Caco-2 (cell line): ENCODE measurements around the gene TMEM106A. TPM values are rescaled to one million over a fixed set of nuclear protein-coding genes. Genes with fewer than 3 reads are reported as not detected.

Source experiments
- BruUV-seq: library from RNA; stranded (reverse); fragments of 400-500 nt; replicated peaks from 2 replicates; lab custom pipeline; 2021; lab: Mats Ljungman, UMichigan
- CTCF ChIA-PET: fragments of 300-600 bp; sonication (Branson Sonifier 250); formaldehyde crosslinking; loops from one replicate; lab custom pipeline; 2022; ENCODE audit warnings: antibody characterized with exemption; lab: Charles Lee
- POLR2A ChIA-PET: fragments of 300-600 bp; sonication (Branson Sonifier 250); formaldehyde crosslinking; loops from one replicate; lab custom pipeline; 2022; ENCODE audit warnings: antibody characterized with exemption; lab: Charles Lee
- DNase-seq, 2 experiments: peaks; one replicate each; pipeline versions ENCODE4 v3.0.0 to v3.0.0-alpha.2; 2020 to 2022
- H3K27me3 ChIP-seq: replicated peaks from 2 replicates; pipeline ENCODE4 v1.6.0; 2011; ENCODE audit warnings: low read length; ENCODE audit not compliant: control insufficient read depth, insufficient read depth
- H3K36me3 ChIP-seq: 2 replicates; pipeline ENCODE4 v1.5.1; 2011; ENCODE audit warnings: low read length; ENCODE audit not compliant: control insufficient read depth, insufficient read depth
- H3K4me1 ChIP-seq: fragments of 250-450 bp; sonication (Bioruptor Pico); 2 replicates; pipeline ENCODE4 v1.5.1; 2020; ENCODE audit warnings: mild to moderate bottlenecking
- H3K4me3 ChIP-seq: 2 replicates; pipeline ENCODE4 v1.5.1; 2011; ENCODE audit warnings: low read depth, mild to moderate bottlenecking, control low read depth, low read length
- H3K9me3 ChIP-seq: fragments of 250-450 bp; sonication (Bioruptor Pico); 2 replicates; pipeline ENCODE4 v1.5.1; 2020; ENCODE audit warnings: mild to moderate bottlenecking, moderate library complexity
- H3K27ac Mint-ChIP-seq: one replicate; pipeline ENCODE4 v1.8.0; 2022; ENCODE audit warnings: mixed read lengths; ENCODE audit not compliant: unreplicated experiment
- H3K27me3 Mint-ChIP-seq: one replicate; pipeline ENCODE4 v1.8.0; 2022; ENCODE audit warnings: mixed read lengths; ENCODE audit not compliant: insufficient read depth, unreplicated experiment
- H3K36me3 Mint-ChIP-seq: one replicate; pipeline ENCODE4 v1.8.0; 2022; ENCODE audit warnings: mild to moderate bottlenecking, mixed read lengths; ENCODE audit not compliant: insufficient read depth, unreplicated experiment
- H3K4me1 Mint-ChIP-seq: one replicate; pipeline ENCODE4 v1.8.0; 2022; ENCODE audit warnings: low read depth, mixed read lengths; ENCODE audit not compliant: unreplicated experiment
- H3K4me3 Mint-ChIP-seq: one replicate; pipeline ENCODE4 v1.8.0; 2022; ENCODE audit warnings: mild to moderate bottlenecking, moderate library complexity, mixed read lengths; ENCODE audit not compliant: unreplicated experiment
- H3K9me3 Mint-ChIP-seq: one replicate; pipeline ENCODE4 v1.8.0; 2022; ENCODE audit warnings: mixed read lengths; ENCODE audit not compliant: unreplicated experiment
- CTCF ChIP-seq, 2 experiments: fragments of 200-600 bp in 1 of 2; IDR thresholded peaks; 1 replicate in 1 of 2; 2 replicates in 1 of 2; pipeline versions ENCODE4 v1.5.1 to v1.8.0; 2011 to 2022; ENCODE audit warnings: antibody characterized with exemption in 1 of 2, control low read depth in 1 of 2, inconsistent platforms in 1 of 2, low read depth in 1 of 2, low read length in 1 of 2, mild to moderate bottlenecking in 1 of 2, moderate library complexity in 1 of 2; ENCODE audit not compliant: insufficient read depth in 1 of 2, severe bottlenecking in 1 of 2, unreplicated experiment in 1 of 2
- intact Hi-C: fragments of 100-400 bp; cut with micrococcal nuclease; formaldehyde crosslinking; loops from one replicate; pipeline ENCODE4 v1.10.0; 2022; ENCODE audit not compliant: unreplicated experiment
- total RNA-seq: library from RNA; stranded (reverse); gene quantifications from 2 replicates; pipeline ENCODE4 v1.2.3, GENCODE V29; 2022

The TMEM106A gene
- total RNA-seq, 1 experiment from 2014 or later: 8.0 TPM

GRCh38 chr17:43171586-43172487 is 39.8 kb upstream of the TMEM106A start:
- peak in 1 of 2 experiments; percentile 59 for TF ChIP-seq CTCF (IDR thresholded peaks at IDR 0.05; ENCODE audit: insufficient read depth in 1 of 2, low read depth in 1 of 2, low read length in 1 of 2, severe bottlenecking in 1 of 2, unreplicated experiment in 1 of 2)
- intact Hi-C loops: loop anchor here (1.0 to 5.0 kb wide), 2 partner anchors 40 to 190 kb away; no protein-coding TSS in a partner anchor
- no peaks in the 10 kb centered on the region for H3K9me3 ChIP-seq
- H3K4me3 ChIP-seq: peak overlapping the region; percentile 59
- H3K36me3 Mint-ChIP-seq: peaks cover 22% of the 10 kb centered on the region
- ChIA-PET CTCF (interaction anchor here (0.6 to 1.9 kb wide), 3 partner anchors 40 to 144 kb away, joined by 5 to 10 read pairs (median 5); partner anchors contain the start of gene TMEM106A), POLR2A (interaction anchor here (0.6 to 2.1 kb wide), 9 partner anchors 19 to 190 kb away, joined by 3 to 26 read pairs (median 5); partner anchors contain the start of genes BRCA1 and TMEM106A)
- TSS peak; percentile 79 for BruUV-seq
- no peak overlapping the region for H3K27ac Mint-ChIP-seq
- peaks cover 46% of the 10 kb centered on the region for H3K4me1 ChIP-seq
- no peak overlapping the region for H3K4me3 Mint-ChIP-seq
- no peaks in the 10 kb centered on the region for H3K27me3 ChIP-seq
- no peaks in the 10 kb centered on the region for H3K36me3 ChIP-seq
- no peaks in the 10 kb centered on the region for H3K9me3 Mint-ChIP-seq
- DNase-seq: peak in 1 of 2 experiments; percentile 53
- peaks cover 31% of the 10 kb centered on the region for H3K4me1 Mint-ChIP-seq
- no peaks in the 10 kb centered on the region for H3K27me3 Mint-ChIP-seq

- H3K36me3 Mint-ChIP-seq: peaks cover 34% of the 10 kb centered on the region
- H3K4me1 Mint-ChIP-seq: peaks cover 25% of the 10 kb centered on the region
- Histone ChIP-seq H3K27me3 (no peaks in the 10 kb centered on the region), H3K4me3 (no peak overlapping the region), H3K36me3 (no peaks in the 10 kb centered on the region), H3K9me3 (no peaks in the 10 kb centered on the region), H3K4me1 (peaks cover 35% of the 10 kb centered on the region)
- no peak for TF ChIP-seq CTCF (IDR thresholded peaks at IDR 0.05; ENCODE audit: insufficient read depth in 1 of 2, low read depth in 1 of 2, low read length in 1 of 2, severe bottlenecking in 1 of 2, unreplicated experiment in 1 of 2)
- H3K27ac Mint-ChIP-seq: peak overlapping the region; percentile 42
- ChIA-PET CTCF (no interaction called here), POLR2A (interaction anchor here (0.6 to 1.3 kb wide), 2 partner anchors 140 to 152 kb away, joined by 3 to 5 read pairs; no protein-coding TSS in a partner anchor)
- no peaks in the 10 kb centered on the region for H3K27me3 Mint-ChIP-seq
- BruUV-seq: no TSS peak
- H3K9me3 Mint-ChIP-seq: no peaks in the 10 kb centered on the region
- peak in 1 of 2 experiments; percentile 10 for DNase-seq
- H3K4me3 Mint-ChIP-seq: peak overlapping the region; percentile 63
- intact Hi-C loops: no loop called here
Measured at GRCh38 chr17:43175213-43176118, 36.2 kb upstream of the TMEM106A start.
